SK-N-MC (cell line): ENCODE data around the gene USP38.

Experiments used
- EZH2 ChIP-seq: fragments of 200-600 bp; sonication (generic); IDR thresholded peaks from one replicate; pipeline ENCODE4 v1.6.1; 2017; ENCODE audit warnings: antibody characterized with exemption
- POLR2AphosphoS5 ChIP-seq: IDR thresholded peaks from 2 replicates; pipeline ENCODE4 v1.6.1; 2012; ENCODE audit warnings: mild to moderate bottlenecking, low read depth, low read length, borderline replicate concordance

DNA sequence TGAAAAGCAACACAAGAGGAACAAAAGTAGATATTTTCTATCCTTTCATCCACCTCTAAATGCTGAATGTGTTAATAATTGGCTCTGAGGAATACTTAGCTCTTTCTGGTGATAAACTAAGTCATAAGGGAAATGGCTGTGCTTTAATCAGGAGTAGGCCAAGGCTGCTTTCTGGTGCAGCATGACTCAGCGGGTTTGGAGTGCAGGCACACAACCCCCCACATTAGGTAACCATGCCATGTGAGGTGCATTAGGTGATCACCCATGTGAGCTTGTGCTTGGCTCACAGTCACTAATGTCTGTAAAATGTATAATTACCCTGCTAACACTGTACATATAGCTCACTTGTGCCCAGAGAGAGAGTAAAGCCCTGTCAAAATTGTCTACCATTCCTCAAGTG lies 57.2 kb downstream of the USP38 start:
- TF ChIP-seq EZH2 = no peak
- no peak for TF ChIP-seq POLR2AphosphoS5
